Effector memory CD4-positive, alpha-beta T cell (primary cell): ENCODE measurements around the gene RASA2.

ENCODE experiments used
- DNase-seq, 3 donors: peaks; one replicate each; pipeline ENCODE4 v3.0.0-alpha.2; 2020
- H3K27ac ChIP-seq: 2 replicates; pipeline ENCODE4 v1.7.0; 2013; ENCODE audit warnings: mild to moderate bottlenecking, low read length, moderate library complexity; ENCODE audit not compliant: insufficient read depth, poor library complexity, severe bottlenecking
- H3K27me3 ChIP-seq: replicated peaks from 2 replicates; pipeline ENCODE4 v1.7.0; 2013; ENCODE audit warnings: mild to moderate bottlenecking, low read length; ENCODE audit not compliant: insufficient read depth, control insufficient read depth, poor library complexity, severe bottlenecking
- H3K36me3 ChIP-seq: 2 replicates; pipeline ENCODE4 v1.7.0; 2013; ENCODE audit warnings: mild to moderate bottlenecking, low read length, moderate library complexity; ENCODE audit not compliant: control insufficient read depth, insufficient read depth
- H3K4me1 ChIP-seq: 2 replicates; pipeline ENCODE4 v1.7.0; 2013; ENCODE audit warnings: low read length, mild to moderate bottlenecking; ENCODE audit not compliant: control insufficient read depth, insufficient read depth, poor library complexity, severe bottlenecking
- H3K4me3 ChIP-seq: 2 replicates; pipeline ENCODE4 v1.7.0; 2013; ENCODE audit warnings: low read length, low read depth, mild to moderate bottlenecking; ENCODE audit not compliant: insufficient read depth, poor library complexity, severe bottlenecking
- H3K9me3 ChIP-seq: 2 replicates; pipeline ENCODE4 v1.7.0; 2013; ENCODE audit warnings: mild to moderate bottlenecking, low read length, moderate library complexity; ENCODE audit not compliant: control insufficient read depth

The RASA2 gene

GRCh38 chr3:141647562-141647915 is 160.7 kb downstream of the RASA2 start:
- Histone ChIP-seq H3K9me3 (no peaks in the 10 kb centered on the region), H3K27me3 (no peaks in the 10 kb centered on the region), H3K36me3 (no peaks in the 10 kb centered on the region), H3K4me3 (no peak overlapping the region), H3K4me1 (no peaks in the 10 kb centered on the region), H3K27ac (no peak overlapping the region)
- no peak for DNase-seq

GRCh38 chr3:141648055-141648910 is 161.5 kb downstream of the RASA2 start:
- Histone ChIP-seq H3K9me3 (no peaks in the 10 kb centered on the region), H3K27me3 (no peaks in the 10 kb centered on the region), H3K36me3 (no peaks in the 10 kb centered on the region), H3K27ac (no peak overlapping the region), H3K4me3 (no peak overlapping the region), H3K4me1 (no peaks in the 10 kb centered on the region)
- DNase-seq = no peak

- no peaks in the 10 kb centered on the region for H3K36me3 ChIP-seq
- DNase-seq = no peak
- no peaks in the 10 kb centered on the region for H3K4me1 ChIP-seq
- no peaks in the 10 kb centered on the region for H3K27me3 ChIP-seq
- no peak overlapping the region for H3K4me3 ChIP-seq
- no peak overlapping the region for H3K27ac ChIP-seq
- no peaks in the 10 kb centered on the region for H3K9me3 ChIP-seq
These were observed 163.0 kb downstream of the RASA2 start for GRCh38 chr3:141649871-141650270.

GRCh38 chr3:141650783-141651182 is 164.0 kb downstream of the RASA2 start:
- Histone ChIP-seq H3K9me3 (no peaks in the 10 kb centered on the region), H3K27me3 (no peaks in the 10 kb centered on the region), H3K4me3 (no peak overlapping the region), H3K4me1 (no peaks in the 10 kb centered on the region), H3K36me3 (no peaks in the 10 kb centered on the region), H3K27ac (no peak overlapping the region)
- no peak for DNase-seq

DNA sequence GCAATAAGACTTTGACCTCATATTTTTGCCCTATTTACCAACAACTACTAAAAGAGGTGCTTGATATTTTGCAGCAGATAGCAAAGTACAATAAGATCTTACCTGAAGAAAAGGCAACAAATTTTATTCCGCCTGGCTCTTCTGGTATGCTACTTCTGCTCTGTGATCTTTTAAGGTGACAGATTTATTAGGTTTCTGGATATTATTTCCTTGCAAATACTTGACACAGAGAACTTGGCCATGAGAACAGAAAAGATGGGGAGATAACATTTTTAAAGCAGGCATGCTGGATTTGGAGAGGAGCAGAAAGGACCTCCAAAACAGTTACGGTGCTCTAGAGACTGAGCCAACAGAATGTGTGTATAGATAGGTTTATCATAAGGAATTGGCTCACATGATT is 164.6 kb downstream of the RASA2 start:
- Histone ChIP-seq H3K27me3 (no peaks in the 10 kb centered on the region), H3K9me3 (no peaks in the 10 kb centered on the region), H3K36me3 (no peaks in the 10 kb centered on the region), H3K4me1 (no peaks in the 10 kb centered on the region), H3K4me3 (no peak overlapping the region), H3K27ac (no peak overlapping the region)
- DNase-seq = no peak

DNA sequence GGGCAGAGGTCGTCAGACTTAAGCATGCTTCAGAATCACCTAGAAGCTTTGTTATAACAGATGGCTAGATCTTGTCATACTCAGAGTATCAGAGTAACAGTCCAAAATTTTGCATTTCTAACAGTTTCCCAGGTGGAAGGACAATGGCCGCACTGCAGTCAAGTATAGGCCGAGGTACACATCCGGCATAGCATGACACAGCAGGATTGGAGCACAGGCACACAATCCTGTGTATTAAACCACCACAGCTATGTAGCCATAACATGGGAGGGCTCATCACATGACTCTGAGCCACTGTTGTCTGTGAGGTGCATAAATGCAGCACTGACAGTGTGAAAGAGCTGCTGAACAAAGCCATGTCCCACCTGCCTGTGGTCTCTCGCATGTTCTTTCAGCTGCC is 165.5 kb downstream of the RASA2 start:
- Histone ChIP-seq H3K4me3 (no peak overlapping the region), H3K4me1 (no peaks in the 10 kb centered on the region), H3K36me3 (no peaks in the 10 kb centered on the region), H3K27me3 (no peaks in the 10 kb centered on the region), H3K9me3 (no peaks in the 10 kb centered on the region), H3K27ac (no peak overlapping the region)
- DNase-seq = no peak

- no peak overlapping the region for H3K27ac ChIP-seq
- H3K4me3 ChIP-seq = no peak overlapping the region
- DNase-seq = no peak
- peaks cover 7% of the 10 kb centered on the region for H3K27me3 ChIP-seq
- no peaks in the 10 kb centered on the region for H3K36me3 ChIP-seq
- no peaks in the 10 kb centered on the region for H3K9me3 ChIP-seq
- H3K4me1 ChIP-seq = no peaks in the 10 kb centered on the region
These were observed 167.0 kb downstream of the RASA2 start for GRCh38 chr3:141653847-141654246.

DNA sequence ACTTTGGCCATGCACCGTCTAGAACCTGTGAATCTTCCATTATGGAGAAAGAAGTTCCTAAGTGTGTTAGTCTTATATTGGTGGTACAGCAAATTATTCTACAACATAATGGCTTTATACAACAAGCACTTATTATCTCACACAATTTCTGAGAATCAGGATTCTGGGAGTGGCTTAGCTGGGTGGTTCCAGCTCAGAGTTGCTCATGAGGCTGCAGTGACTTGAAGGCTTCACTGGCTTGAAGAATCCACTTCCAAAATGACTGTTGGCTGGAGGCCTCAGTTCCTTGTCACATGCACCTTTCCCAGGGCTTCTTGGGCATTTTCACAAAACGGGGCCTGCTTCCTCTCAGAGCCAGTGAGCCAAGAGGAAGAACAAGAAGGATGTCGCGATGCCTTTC is 169.0 kb downstream of the RASA2 start:
- Histone ChIP-seq H3K36me3 (no peaks in the 10 kb centered on the region), H3K4me3 (no peak overlapping the region), H3K27me3 (peaks cover 19% of the 10 kb centered on the region), H3K9me3 (no peaks in the 10 kb centered on the region), H3K4me1 (peaks cover 8% of the 10 kb centered on the region), H3K27ac (no peak overlapping the region)
- no peak for DNase-seq

GRCh38 chr3:141656771-141657170 is 169.9 kb downstream of the RASA2 start:
- no peaks in the 10 kb centered on the region for H3K9me3 ChIP-seq
- peaks cover 19% of the 10 kb centered on the region for H3K27me3 ChIP-seq
- peaks cover 8% of the 10 kb centered on the region for H3K4me1 ChIP-seq
- H3K4me3 ChIP-seq = no peak overlapping the region
- no peak for DNase-seq
- no peak overlapping the region for H3K27ac ChIP-seq
- no peaks in the 10 kb centered on the region for H3K36me3 ChIP-seq

GRCh38 chr3:141657516-141657915 is 170.7 kb downstream of the RASA2 start:
- Histone ChIP-seq H3K4me3 (no peak overlapping the region), H3K4me1 (peaks cover 8% of the 10 kb centered on the region), H3K27me3 (peaks cover 19% of the 10 kb centered on the region), H3K27ac (no peak overlapping the region), H3K36me3 (no peaks in the 10 kb centered on the region), H3K9me3 (no peaks in the 10 kb centered on the region)
- DNase-seq = no peak
